Endothelial cell of umbilical vein (primary cell): ENCODE data around the gene RECQL5.

Source experiments
- CTCF ChIP-seq, 2 donors: IDR thresholded peaks; 1 replicate in 1 of 2; 2 replicates in 1 of 2; pipeline ENCODE4 v1.5.1; 2011; ENCODE audit warnings: low read length in 2 of 2, mild to moderate bottlenecking in 2 of 2, moderate library complexity in 2 of 2, control low read depth in 1 of 2, inconsistent platforms in 1 of 2, low read depth in 1 of 2; ENCODE audit not compliant: insufficient read depth in 1 of 2; ENCODE audit errors: extremely low read depth in 1 of 2
- EZH2 ChIP-seq: IDR thresholded peaks from 2 replicates; pipeline ENCODE4 v1.6.1; 2012; ENCODE audit warnings: borderline replicate concordance, low read depth, mild to moderate bottlenecking, moderate library complexity, low read length, inconsistent platforms; ENCODE audit not compliant: severe bottlenecking
- FOS ChIP-seq: IDR thresholded peaks from 2 replicates; pipeline ENCODE4 v1.6.1; 2011; ENCODE audit warnings: mild to moderate bottlenecking, low read length, moderate library complexity, borderline replicate concordance; ENCODE audit not compliant: insufficient read depth
- GATA2 ChIP-seq: IDR thresholded peaks from 2 replicates; pipeline ENCODE4 v1.7.0; 2011; ENCODE audit warnings: low read depth, mild to moderate bottlenecking, moderate library complexity, mixed read lengths, low read length; ENCODE audit not compliant: insufficient read length, insufficient read depth
- JUN ChIP-seq: IDR thresholded peaks from 2 replicates; pipeline ENCODE4 v1.6.1; 2011; ENCODE audit warnings: borderline replicate concordance, low read depth; ENCODE audit not compliant: insufficient read length, insufficient read depth
- POLR2A ChIP-seq: IDR thresholded peaks from 2 replicates; pipeline ENCODE4 v1.6.1; 2012; ENCODE audit warnings: low read depth, mild to moderate bottlenecking, control low read depth, low read length
- POLR2AphosphoS5 ChIP-seq: IDR thresholded peaks from 2 replicates; pipeline ENCODE4 v1.6.1; 2012; ENCODE audit warnings: low read depth, mild to moderate bottlenecking, control low read depth, low read length, moderate library complexity; ENCODE audit not compliant: insufficient read depth
- TF ChIP-seq, protein P1 (sequence below): IDR thresholded peaks from 2 replicates; pipeline ENCODE4 v1.6.1; 2011; ENCODE audit not compliant: insufficient read depth, insufficient read length

- TF ChIP-seq POLR2A: no peak
- TF ChIP-seq JUN: no peak
- TF ChIP-seq EZH2: no peak
- no peak for TF ChIP-seq CTCF (IDR thresholded peaks at IDR 0.05; ENCODE audit: extremely low read depth in 1 of 2, insufficient read depth in 1 of 2, low read depth in 1 of 2, low read length in 2 of 2)
- no peak for TF ChIP-seq POLR2AphosphoS5
- TF ChIP-seq FOS: no peak
- no peak for TF ChIP-seq GATA2
- TF ChIP-seq, protein P1, sequence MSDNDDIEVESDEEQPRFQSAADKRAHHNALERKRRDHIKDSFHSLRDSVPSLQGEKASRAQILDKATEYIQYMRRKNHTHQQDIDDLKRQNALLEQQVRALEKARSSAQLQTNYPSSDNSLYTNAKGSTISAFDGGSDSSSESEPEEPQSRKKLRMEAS: no peak
Observed at GRCh38 chr17:75639771-75640555, 27.0 kb downstream of the RECQL5 start.
